ENCODE results near the gene MCTP1. TPM values are rescaled to one million over a fixed set of nuclear protein-coding genes. Genes with fewer than 3 reads are reported as not detected.

MCTP1 gene
- total and polyA plus RNA-seq, 2 of the 8 experiments (the other 6 are each of a cell fraction or from before 2014, with no cell fraction given) = 0.56 to 3.4 TPM

DNA sequence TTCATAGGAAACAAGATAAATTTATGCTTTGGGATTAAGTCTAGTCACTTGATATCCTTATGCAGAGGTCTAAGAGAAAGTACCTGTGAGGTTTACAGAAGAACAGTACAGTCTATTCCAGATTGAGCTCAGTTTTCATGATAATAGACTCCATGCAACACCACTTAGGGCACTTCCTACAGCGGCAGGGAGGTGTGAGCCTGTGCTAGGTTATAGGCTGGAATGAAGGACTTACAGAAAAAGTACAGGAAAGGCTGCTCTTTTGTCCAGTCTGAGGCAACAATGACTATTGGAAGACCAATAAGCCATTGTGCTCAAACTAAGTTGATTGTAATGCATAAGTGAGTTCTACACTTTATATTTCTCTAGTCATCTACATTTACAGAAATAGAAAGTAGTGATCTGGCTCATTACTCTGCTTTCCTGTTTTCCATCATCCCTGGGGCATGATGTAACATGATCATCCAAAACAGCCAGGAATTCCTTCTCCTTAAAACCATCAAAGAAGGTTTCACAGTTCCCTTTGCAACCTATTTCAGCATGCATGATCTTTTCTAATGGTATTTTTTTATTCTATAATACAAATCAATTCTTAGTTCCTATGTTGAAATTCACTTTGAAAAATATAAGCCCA is 343.7 kb downstream of the MCTP1 start (continued):
- TF ChIP-seq SP1 (IDR thresholded peaks at IDR 0.05; ENCODE audit: low read depth, low read length) = no peak

All from H1 (cell line).